ENCODE data around the gene TWIST2. TPM values are rescaled to one million over a fixed set of nuclear protein-coding genes. Genes with fewer than 3 reads are reported as not detected.

Gene TWIST2
- polyA plus RNA-seq, 1 of the 3 experiments (the other 2 are of a cell fraction) = 19.5 TPM

- no peak for DNase-seq
- H2AFZ ChIP-seq (ENCODE audit: low read depth) = no peak overlapping the region
- CTCF ChIA-PET = no interaction called here
Measured at GRCh38 chr2:238908960-238909951, 61.4 kb downstream of the TWIST2 start.

GRCh38 chr2:238910751-238911351 is 63.0 kb downstream of the TWIST2 start:
- DNase-seq = no peak
- Histone ChIP-seq H3K4me2 (no peak overlapping the region), H3K27ac (ENCODE audit: low read depth in 2 of 2, low read length in 1 of 2) (no peak overlapping the region), H3K9ac (no peak overlapping the region), H3K79me2 (ENCODE audit: insufficient read depth) (no peaks in the 10 kb centered on the region), H4K20me1 (ENCODE audit: insufficient read depth) (no peaks in the 10 kb centered on the region), H3F3A (replicated peaks; ENCODE audit: insufficient read depth) (no peaks in the 10 kb centered on the region), H3K4me1 (ENCODE audit: control insufficient read depth in 1 of 2, insufficient read depth in 2 of 2, low read depth in 1 of 2, low read length in 1 of 2) (no peaks in the 10 kb centered on the region), H3K36me3 (replicated peaks in 1 of 2; ENCODE audit: control insufficient read depth in 1 of 2, insufficient read depth in 2 of 2, low read length in 1 of 2) (no peaks in the 10 kb centered on the region), H3K9me2 (no peaks in the 10 kb centered on the region), H3K4me3 (ENCODE audit: low read depth in 2 of 2, low read length in 1 of 2) (no peak overlapping the region), H2AFZ (ENCODE audit: low read depth) (no peak overlapping the region), H3K27me3 (ENCODE audit: insufficient read depth) (no peaks in the 10 kb centered on the region), H3K9me3 (no peaks in the 10 kb centered on the region)
- ChIA-PET CTCF (no interaction called here), POLR2A (no interaction called here)
- WGBS (ENCODE audit: low lambda C conversion rate) = 85% methylated on average over 9 of the region's 10 CpGs
- no peak for TF ChIP-seq RXRA (IDR thresholded peaks at IDR 0.05; ENCODE audit: borderline replicate concordance, low read depth)

More at GRCh38 chr2:238908960-238909951, 61.4 kb downstream of the TWIST2 start:
- H3K79me2 ChIP-seq (ENCODE audit: insufficient read depth) = no peaks in the 10 kb centered on the region
- H3F3A ChIP-seq (replicated peaks; ENCODE audit: insufficient read depth) = no peaks in the 10 kb centered on the region
- no peaks in the 10 kb centered on the region for H3K9me3 ChIP-seq
- no peak overlapping the region for H3K9ac ChIP-seq
- WGBS (ENCODE audit: low lambda C conversion rate) = 80% methylated on average over 30 of the region's 43 CpGs
- H3K27me3 ChIP-seq (ENCODE audit: insufficient read depth) = no peaks in the 10 kb centered on the region
- no peak overlapping the region for H3K27ac ChIP-seq (ENCODE audit: low read depth in 2 of 2, low read length in 1 of 2)
- no peaks in the 10 kb centered on the region for H3K9me2 ChIP-seq
- no peaks in the 10 kb centered on the region for H3K36me3 ChIP-seq (replicated peaks in 1 of 2; ENCODE audit: control insufficient read depth in 1 of 2, insufficient read depth in 2 of 2, low read length in 1 of 2)
- H3K4me1 ChIP-seq (ENCODE audit: control insufficient read depth in 1 of 2, insufficient read depth in 2 of 2, low read depth in 1 of 2, low read length in 1 of 2) = peaks cover 0 to 3% of the 10 kb centered on the region in 2 experiments; a peak in 1 of 4 replicates
- H3K4me3 ChIP-seq (ENCODE audit: low read depth in 2 of 2, low read length in 1 of 2) = no peak overlapping the region
- H4K20me1 ChIP-seq (ENCODE audit: insufficient read depth) = no peaks in the 10 kb centered on the region
- no peak for TF ChIP-seq FOXM1 (IDR thresholded peaks at IDR 0.05; ENCODE audit: low read depth)
- POLR2A ChIA-PET = no interaction called here
- no peak overlapping the region for H3K4me2 ChIP-seq

GRCh38 chr2:238911376-238912227 is 63.7 kb downstream of the TWIST2 start:
- Histone ChIP-seq H3K4me3 (ENCODE audit: low read depth in 2 of 2, low read length in 1 of 2) (no peak overlapping the region), H3K9me2 (no peaks in the 10 kb centered on the region), H3K79me2 (ENCODE audit: insufficient read depth) (no peaks in the 10 kb centered on the region), H3K4me2 (no peak overlapping the region), H4K20me1 (ENCODE audit: insufficient read depth) (no peaks in the 10 kb centered on the region), H3K27me3 (ENCODE audit: insufficient read depth) (no peaks in the 10 kb centered on the region), H3K9me3 (no peaks in the 10 kb centered on the region), H3K27ac (ENCODE audit: low read depth in 2 of 2, low read length in 1 of 2) (no peak overlapping the region), H3K36me3 (replicated peaks in 1 of 2; ENCODE audit: control insufficient read depth in 1 of 2, insufficient read depth in 2 of 2, low read length in 1 of 2) (no peaks in the 10 kb centered on the region), H2AFZ (ENCODE audit: low read depth) (no peak overlapping the region), H3K9ac (no peak overlapping the region), H3K4me1 (ENCODE audit: control insufficient read depth in 1 of 2, insufficient read depth in 2 of 2, low read depth in 1 of 2, low read length in 1 of 2) (no peaks in the 10 kb centered on the region), H3F3A (replicated peaks; ENCODE audit: insufficient read depth) (no peaks in the 10 kb centered on the region)
- ChIA-PET POLR2A (no interaction called here), CTCF (no interaction called here)
- no peak for DNase-seq
- WGBS (ENCODE audit: low lambda C conversion rate) = 90% methylated on average over 18 of the region's 21 CpGs
- no peak for TF ChIP-seq RXRA (IDR thresholded peaks at IDR 0.05; ENCODE audit: borderline replicate concordance, low read depth)
- no peak for TF ChIP-seq GATA2 (CRISPR knock-in tag; IDR thresholded peaks at IDR 0.05)
- no peak for TF ChIP-seq RAD21 (IDR thresholded peaks at IDR 0.05; ENCODE audit: low read length)
- TF ChIP-seq TAF1 (IDR thresholded peaks at IDR 0.05; ENCODE audit: borderline replicate concordance, low read depth, low read length) = no peak
- TF ChIP-seq EP300 (IDR thresholded peaks at IDR 0.05; ENCODE audit: borderline replicate concordance in 1 of 2, low read depth in 1 of 2, low read length in 1 of 2) = no peak
- no peak for TF ChIP-seq RCOR1 (IDR thresholded peaks at IDR 0.05; ENCODE audit: low read length)
- TF ChIP-seq IRF3 (IDR thresholded peaks at IDR 0.05; ENCODE audit: low read depth, low read length) = no peak
- TF ChIP-seq SMC3 (IDR thresholded peaks at IDR 0.05; ENCODE audit: low read depth, low read length) = no peak
- no peak for TF ChIP-seq TCF12 (IDR thresholded peaks at IDR 0.05)
- no peak for TF ChIP-seq CTCF (IDR thresholded peaks at IDR 0.05)
- TF ChIP-seq SIN3A (IDR thresholded peaks at IDR 0.05; ENCODE audit: borderline replicate concordance, low read depth, low read length) = no peak
- TF ChIP-seq JUND (IDR thresholded peaks at IDR 0.05) = no peak
